GM18858 (cell line): ENCODE results near the gene ZRANB3.

Source experiments
- ATAC-seq: cut with Tn5 transposase; IDR thresholded peaks from one replicate; pipeline ENCODE4 v1.9.1; 2021; ENCODE audit not compliant: unreplicated experiment

ZRANB3 gene

GRCh38 chr2:135256531-135257260 lies 274.3 kb downstream of the ZRANB3 start:
- ATAC-seq = no peak

- no peak for ATAC-seq
Measured at GRCh38 chr2:135255208-135255607, 275.8 kb downstream of the ZRANB3 start.

DNA sequence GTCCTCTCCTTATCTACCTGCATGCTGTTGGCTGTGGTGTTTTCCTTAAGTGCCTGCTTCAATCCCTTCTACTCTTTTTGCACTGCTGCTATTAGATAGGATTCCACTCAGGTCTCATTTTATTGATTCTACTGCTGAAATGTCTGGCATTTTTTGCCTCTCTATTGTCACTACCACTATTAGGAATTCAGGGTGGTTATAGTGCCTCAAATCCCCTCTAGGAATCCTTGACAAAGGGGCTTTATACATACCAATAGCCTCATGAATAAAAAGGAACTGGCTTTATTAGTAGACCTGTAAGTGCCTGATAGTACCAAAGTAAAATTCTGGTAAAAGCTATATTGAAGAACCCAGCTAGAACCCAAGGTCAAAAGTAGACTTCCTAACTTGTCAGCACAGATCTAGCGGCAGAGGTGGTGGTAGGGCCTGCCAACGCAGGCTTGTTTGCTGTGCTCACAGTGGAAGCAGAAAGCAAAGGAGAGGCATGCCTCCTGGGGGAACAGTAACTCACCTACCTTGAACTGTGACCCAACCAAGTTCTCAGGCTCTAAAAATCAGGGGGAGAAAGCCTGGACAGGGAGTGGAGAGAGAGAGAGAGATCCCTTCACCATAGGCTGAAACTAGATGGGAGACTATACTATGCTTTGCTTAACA lies 278.1 kb downstream of the ZRANB3 start:
- ATAC-seq = no peak

- ATAC-seq = no peak
Measured at GRCh38 chr2:135248611-135249010, 282.4 kb downstream of the ZRANB3 start.

GRCh38 chr2:135246711-135247270 lies 284.2 kb downstream of the ZRANB3 start:
- no peak for ATAC-seq

- ATAC-seq = no peak
Measured at GRCh38 chr2:135245071-135245470, 285.9 kb downstream of the ZRANB3 start.

DNA sequence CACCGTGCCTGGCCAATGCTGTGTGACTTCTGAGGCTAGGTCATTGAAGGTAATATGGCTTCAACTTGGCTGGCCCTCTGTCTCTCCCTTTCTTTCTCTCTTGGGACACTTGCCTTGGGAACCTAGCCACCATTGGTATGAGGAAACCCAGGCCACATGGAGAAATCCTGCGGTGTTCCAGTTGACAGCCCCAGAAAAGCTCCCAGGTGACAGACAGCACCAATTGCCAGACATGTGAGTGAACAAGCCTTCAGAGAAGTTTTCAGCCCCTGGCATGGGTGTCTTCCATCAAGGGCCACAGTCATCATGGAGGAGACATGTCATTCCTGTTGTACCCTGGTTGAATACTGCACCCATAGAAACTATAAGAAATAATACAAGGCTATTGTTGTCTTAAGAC lies 292.4 kb downstream of the ZRANB3 start:
- no peak for ATAC-seq

- ATAC-seq = no peak
Measured at GRCh38 chr2:135230150-135230549, 300.9 kb downstream of the ZRANB3 start.

- no peak for ATAC-seq
Measured at GRCh38 chr2:135227386-135227785, 303.6 kb downstream of the ZRANB3 start.

DNA sequence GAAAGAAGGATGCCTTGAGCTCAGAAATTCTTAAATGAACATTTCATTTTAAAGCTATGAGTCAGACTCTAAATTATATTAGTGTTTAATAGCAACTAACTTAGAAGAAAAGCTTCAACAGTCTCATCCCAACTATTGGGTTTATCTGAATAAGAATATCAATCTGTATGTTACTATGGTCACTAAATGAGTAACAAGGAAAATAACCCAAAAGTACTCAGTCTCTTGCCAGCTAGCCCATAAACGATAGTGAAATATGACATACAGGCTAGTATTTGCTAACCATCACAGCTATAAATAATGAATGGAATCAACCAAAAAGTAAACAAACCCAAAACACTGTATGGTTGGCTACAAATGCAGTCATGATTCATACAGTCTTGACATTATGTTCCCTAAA lies 304.1 kb downstream of the ZRANB3 start:
- no peak for ATAC-seq

GRCh38 chr2:135225781-135226180 lies 305.2 kb downstream of the ZRANB3 start:
- no peak for ATAC-seq

- ATAC-seq = no peak
Measured at GRCh38 chr2:135219226-135219625, 311.8 kb downstream of the ZRANB3 start.

DNA sequence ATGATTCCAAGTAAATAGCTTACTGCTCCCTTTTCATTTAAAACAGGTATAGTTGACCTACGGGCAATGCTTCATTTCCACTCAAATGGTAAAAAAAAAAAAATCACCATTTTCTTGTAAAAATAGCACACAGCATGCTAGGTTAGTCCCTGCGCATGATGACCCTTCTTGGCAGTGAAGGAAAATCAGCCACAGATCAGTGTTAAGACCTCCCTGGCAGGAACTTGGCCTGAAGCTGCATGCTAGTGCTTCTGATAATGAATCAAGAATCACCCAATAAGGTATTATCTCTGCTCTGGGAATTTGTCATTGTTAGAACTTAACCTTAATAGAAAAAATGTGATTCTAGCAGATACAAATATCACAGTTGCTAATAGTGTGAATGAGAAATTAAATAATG lies 312.6 kb downstream of the ZRANB3 start:
- ATAC-seq = no peak

GRCh38 chr2:135212757-135213156 lies 318.3 kb downstream of the ZRANB3 start:
- ATAC-seq = no peak

- no peak for ATAC-seq
Measured at GRCh38 chr2:135208016-135208415, 323.0 kb downstream of the ZRANB3 start.

- no peak for ATAC-seq
Measured at GRCh38 chr2:135203944-135204343, 327.1 kb downstream of the ZRANB3 start.

DNA sequence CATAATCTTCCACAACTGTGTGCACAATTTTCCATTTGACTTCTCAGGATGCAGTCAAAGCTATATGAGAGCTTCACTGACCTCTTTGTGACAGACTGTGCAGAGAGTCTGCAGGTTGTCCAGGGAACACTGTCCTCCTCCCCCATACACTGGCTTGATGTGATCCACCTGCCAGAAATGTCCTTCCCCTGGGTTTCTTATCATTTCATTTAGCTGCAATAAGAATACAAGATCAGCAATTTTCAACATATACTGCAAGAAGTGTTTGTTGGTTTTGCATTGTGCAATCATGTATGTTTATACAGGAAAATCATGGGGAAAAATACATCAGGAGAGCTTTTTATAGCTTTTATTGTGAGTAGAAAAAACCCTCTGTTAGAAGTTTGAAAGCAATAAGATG lies 328.3 kb downstream of the ZRANB3 start:
- ATAC-seq = no peak

GRCh38 chr2:135198481-135198880 lies 332.5 kb downstream of the ZRANB3 start:
- ATAC-seq = no peak

DNA sequence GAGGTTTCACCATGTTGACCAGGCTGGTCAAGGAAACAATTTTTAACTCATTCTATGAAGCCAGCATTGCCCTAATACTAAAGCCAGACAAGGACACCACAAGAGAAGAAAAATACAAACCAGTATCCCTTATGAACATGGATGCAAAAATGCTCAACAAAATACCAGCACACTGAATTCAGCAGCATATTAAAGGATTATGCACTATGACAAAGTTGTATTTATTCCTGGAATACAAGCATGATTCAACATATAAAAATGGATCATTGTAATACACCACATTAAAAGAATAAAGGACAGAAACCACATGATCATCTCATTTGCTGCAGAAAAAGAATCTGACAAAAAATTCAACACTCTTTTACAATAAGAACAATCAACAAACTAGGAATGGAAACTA lies 340.2 kb downstream of the ZRANB3 start:
- ATAC-seq = no peak

DNA sequence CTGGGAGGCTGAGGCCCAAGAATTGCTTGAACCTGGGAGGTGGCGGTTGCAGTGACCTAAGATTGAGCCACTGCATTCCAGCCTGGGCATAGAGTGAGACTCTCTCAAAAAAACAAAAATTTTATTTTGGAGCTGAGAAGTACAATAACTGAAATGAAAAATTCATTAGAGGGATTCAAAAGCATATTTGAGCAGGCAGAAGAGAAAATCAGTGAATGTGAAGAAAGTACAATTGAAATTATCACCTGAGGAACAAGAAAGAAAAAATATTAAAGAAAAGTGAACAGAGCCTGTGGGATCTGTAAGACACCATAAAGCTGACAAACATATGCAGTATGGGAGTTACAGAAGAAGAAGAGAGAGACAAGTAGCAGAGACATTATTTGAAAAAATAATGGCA lies 341.9 kb downstream of the ZRANB3 start:
- no peak for ATAC-seq

- no peak for ATAC-seq
Measured at GRCh38 chr2:135187270-135187669, 343.7 kb downstream of the ZRANB3 start.

DNA sequence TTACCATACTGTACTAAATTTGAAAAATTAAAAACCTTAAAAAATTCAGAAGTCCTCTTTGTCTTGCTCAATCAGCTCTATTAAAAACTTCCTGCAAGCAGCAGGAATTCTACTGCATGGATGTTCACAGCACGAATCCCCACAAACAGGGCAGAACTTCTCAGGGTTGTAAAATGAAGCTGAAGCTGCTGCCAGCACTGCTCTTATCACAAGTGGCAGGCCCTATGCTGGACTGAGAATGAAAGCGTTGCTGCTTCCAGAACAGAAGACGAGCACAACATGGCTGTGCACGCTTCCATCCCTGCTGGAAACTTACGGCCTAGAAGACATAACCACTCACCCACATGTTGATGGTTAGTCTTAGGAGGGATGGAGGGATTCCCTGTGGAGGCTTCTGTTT lies 345.0 kb downstream of the ZRANB3 start:
- ATAC-seq = no peak
